ENCODE measurements around the gene FAM168A. TPM values are rescaled to one million over a fixed set of nuclear protein-coding genes. Genes with fewer than 3 reads are reported as not detected.

Gene FAM168A
- total and polyA plus RNA-seq, 9 of the 15 experiments (the other 6 are each of a cell fraction or from before 2014, with no cell fraction given) = 0.44 to 7.2 (median 2.9) TPM

DNA sequence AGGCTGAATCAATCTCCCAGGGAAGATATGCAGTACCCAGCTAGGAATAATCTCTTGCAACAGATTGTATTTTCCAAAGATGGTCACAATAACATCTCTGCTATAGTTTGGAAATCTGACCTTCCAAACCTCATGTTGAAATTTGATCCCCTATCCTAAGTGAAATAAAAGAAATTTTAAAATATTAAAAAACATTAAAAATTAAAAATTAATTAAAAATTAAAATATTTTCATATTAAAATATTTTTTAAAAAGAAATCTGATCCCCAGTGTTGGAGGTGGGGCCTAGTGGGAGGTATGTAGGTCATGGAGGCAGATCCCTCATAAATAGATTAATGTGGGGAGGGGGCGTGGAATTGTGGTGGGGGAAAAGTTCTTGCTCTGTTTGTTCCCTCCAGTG, 79.7 kb downstream of the FAM168A start:
- no peaks in the 10 kb centered on the region for H3K36me3 ChIP-seq (ENCODE audit: control insufficient read depth, insufficient read depth, low read length)
- no peaks in the 10 kb centered on the region; a peak in 2 of 5 replicates for H3K27me3 ChIP-seq (ENCODE audit: control insufficient read depth in 2 of 2, insufficient read depth in 2 of 2, low read length in 2 of 2)
- H3K9me3 ChIP-seq (replicated peaks; ENCODE audit: control insufficient read depth, insufficient read depth, low read depth, low read length) = no peaks in the 10 kb centered on the region
- DNase-seq (ENCODE audit: extremely low read depth in 1 of 4, low spot score in 3 of 4) (no peak), ATAC-seq (no peak), FAIRE-seq (no peak)
- H3K27ac ChIP-seq (ENCODE audit: extremely low read depth, low read depth, low read length) = no peak overlapping the region
- ChIA-PET CTCF (ENCODE audit: low intra/inter-chr PET ratio) (no interaction called here), POLR2A (interaction anchor here (0.6 kb wide), 1 partner anchor 175 kb away, joined by 3 read pairs; no protein-coding TSS in a partner anchor)
- TF ChIP-seq RB1 (IDR thresholded peaks at IDR 0.05; ENCODE audit: low read depth) (no peak), JUNB (CRISPR knock-in tag; conservative IDR thresholded peaks at IDR 0.05) (no peak), DACH1 (IDR thresholded peaks at IDR 0.05; ENCODE audit: partially characterized antibody) (no peak), SUPT5H (IDR thresholded peaks at IDR 0.05) (no peak), TSC22D4 (tag; IDR thresholded peaks at IDR 0.05) (no peak), GTF2E2 (tag; IDR thresholded peaks at IDR 0.05) (no peak), ZNF263 (CRISPR knock-in tag; IDR thresholded peaks at IDR 0.05; ENCODE audit: borderline replicate concordance) (no peak), SLC30A9 (CRISPR knock-in tag; IDR thresholded peaks at IDR 0.05) (no peak), PTTG1 (tag; IDR thresholded peaks at IDR 0.05; ENCODE audit: low read depth) (no peak)
- TF ChIP-seq, protein P1, sequence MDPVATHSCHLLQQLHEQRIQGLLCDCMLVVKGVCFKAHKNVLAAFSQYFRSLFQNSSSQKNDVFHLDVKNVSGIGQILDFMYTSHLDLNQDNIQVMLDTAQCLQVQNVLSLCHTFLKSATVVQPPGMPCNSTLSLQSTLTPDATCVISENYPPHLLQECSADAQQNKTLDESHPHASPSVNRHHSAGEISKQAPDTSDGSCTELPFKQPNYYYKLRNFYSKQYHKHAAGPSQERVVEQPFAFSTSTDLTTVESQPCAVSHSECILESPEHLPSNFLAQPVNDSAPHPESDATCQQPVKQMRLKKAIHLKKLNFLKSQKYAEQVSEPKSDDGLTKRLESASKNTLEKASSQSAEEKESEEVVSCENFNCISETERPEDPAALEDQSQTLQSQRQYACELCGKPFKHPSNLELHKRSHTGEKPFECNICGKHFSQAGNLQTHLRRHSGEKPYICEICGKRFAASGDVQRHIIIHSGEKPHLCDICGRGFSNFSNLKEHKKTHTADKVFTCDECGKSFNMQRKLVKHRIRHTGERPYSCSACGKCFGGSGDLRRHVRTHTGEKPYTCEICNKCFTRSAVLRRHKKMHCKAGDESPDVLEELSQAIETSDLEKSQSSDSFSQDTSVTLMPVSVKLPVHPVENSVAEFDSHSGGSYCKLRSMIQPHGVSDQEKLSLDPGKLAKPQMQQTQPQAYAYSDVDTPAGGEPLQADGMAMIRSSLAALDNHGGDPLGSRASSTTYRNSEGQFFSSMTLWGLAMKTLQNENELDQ (CRISPR knock-in tag; IDR thresholded peaks at IDR 0.05; ENCODE audit: borderline replicate concordance) = no peak
- in situ Hi-C loops (cut with MboI) (no loop called here), intact Hi-C loops (cut with micrococcal nuclease) (no loop called here)
- H4K20me1 ChIP-seq (replicated peaks; ENCODE audit: control insufficient read depth, insufficient read depth, low read length) = no peaks in the 10 kb centered on the region
- H3K4me3 ChIP-seq = no peak overlapping the region
- no peaks in the 10 kb centered on the region for H3K79me2 ChIP-seq (ENCODE audit: control insufficient read depth, insufficient read depth, low read length)
- H3K9ac ChIP-seq (ENCODE audit: insufficient read depth in 1 of 2, low read depth in 2 of 2, low read length in 2 of 2) = no peak overlapping the region
- no peak overlapping the region for H3K4me2 ChIP-seq (ENCODE audit: insufficient read depth, low read length)
- BruUV-seq (replicated peaks) = no TSS peak
- 8% methylated on average over 1 of the region's 1 CpG for WGBS (ENCODE audit: insufficient coverage, low coverage, missing lambda C conversion rate)
- no peaks in the 10 kb centered on the region for H3K9me1 ChIP-seq (ENCODE audit: control insufficient read depth, insufficient read depth, low read length)
- no peaks in the 10 kb centered on the region for H3K4me1 ChIP-seq (replicated peaks in 1 of 2; ENCODE audit: control insufficient read depth in 2 of 2, insufficient read depth in 2 of 2, low read length in 2 of 2)
- H2AFZ ChIP-seq (ENCODE audit: low read depth, low read length) = no peak overlapping the region
